Measurements from ENCODE around the gene DNM1.

Gene DNM1

DNA sequence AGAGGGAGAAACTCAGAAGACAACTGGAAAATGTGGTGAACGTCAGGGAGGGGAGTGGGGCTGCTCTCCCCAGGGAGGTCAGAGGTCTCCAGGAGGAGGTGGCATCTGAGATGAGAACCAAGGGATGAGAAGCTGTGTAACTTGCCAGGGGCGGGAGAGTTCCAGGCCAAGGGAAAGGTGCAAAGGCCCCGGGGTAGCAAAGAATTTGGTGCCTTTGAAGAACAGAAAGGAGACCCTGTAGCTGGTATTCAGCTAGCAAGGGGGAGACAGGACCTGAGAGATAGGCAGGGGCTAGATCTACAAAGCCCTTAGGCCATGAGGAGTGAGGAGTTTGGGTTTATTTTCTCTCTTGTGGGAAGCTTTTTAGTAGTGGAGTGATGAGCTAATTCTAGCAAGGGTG lies 3.3 kb downstream of the DNM1 start:
- no peak for DNase-seq

DNA sequence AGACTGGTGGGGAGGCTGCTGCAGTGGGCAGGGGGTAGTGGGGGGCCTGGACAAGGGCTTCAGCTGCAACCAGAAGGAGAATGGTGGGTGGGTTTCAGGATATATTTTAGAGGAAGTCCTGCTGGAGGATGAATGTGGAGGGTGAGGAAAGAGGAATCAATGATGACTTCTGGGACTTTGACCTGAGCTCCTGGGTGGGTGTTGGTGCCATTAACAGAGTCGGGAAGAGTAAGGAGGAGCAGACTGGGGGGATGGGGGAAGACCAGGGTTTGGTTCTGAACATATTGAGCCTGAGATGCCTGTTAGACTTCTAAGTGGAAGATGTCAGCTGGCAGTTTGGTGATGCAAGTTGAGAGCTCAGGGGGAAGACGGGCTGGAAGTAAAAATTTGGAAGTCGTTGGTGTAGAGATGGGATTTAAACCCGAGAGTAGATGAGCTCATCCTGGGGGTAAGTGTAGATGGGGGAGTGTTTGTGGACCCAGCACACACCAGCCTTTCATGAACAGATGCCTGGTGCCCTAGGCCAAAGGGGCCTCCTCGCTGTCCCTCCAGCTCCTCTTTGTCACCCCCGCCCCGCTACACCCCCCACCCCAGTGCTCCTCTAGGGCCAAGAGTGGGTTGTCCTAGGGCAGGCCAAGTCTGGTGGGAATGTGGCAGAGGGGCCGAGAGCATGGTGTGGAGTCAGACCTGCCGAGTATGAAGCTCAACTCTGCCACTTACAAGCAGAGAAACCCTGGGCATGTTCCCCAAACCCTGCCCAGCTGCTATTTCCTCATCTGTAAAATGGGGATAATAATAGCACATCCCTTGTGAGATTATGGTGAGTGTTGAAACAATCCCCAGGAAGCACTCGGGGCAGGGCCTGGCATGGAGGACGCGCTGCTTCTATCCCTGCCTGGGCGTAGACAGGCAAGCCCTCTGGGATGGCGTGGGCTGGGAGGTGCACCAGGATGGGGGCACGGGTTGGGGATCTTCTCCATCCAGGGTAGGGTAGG lies 4.0 kb downstream of the DNM1 start:
- no peak for DNase-seq

DNA sequence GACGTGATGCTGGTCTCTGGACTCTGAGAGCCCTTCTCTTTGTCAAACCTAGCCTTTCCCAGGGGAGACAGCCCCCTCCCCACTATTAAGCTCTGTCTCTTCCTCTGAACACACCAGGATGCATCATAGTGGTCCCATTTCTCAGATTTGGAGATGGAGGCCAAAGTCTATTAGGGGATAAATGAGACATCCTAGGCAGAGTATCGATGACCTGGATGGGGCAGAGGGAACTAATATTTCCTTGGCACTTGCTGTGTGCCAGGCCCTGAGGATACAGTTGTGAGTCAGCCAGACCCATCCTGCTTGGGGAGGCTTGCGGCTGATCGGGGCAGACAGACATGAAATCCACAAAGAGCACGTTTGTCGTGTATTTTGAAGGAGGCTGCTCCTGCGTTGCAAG lies 5.2 kb downstream of the DNM1 start:
- no peak for DNase-seq

DNA sequence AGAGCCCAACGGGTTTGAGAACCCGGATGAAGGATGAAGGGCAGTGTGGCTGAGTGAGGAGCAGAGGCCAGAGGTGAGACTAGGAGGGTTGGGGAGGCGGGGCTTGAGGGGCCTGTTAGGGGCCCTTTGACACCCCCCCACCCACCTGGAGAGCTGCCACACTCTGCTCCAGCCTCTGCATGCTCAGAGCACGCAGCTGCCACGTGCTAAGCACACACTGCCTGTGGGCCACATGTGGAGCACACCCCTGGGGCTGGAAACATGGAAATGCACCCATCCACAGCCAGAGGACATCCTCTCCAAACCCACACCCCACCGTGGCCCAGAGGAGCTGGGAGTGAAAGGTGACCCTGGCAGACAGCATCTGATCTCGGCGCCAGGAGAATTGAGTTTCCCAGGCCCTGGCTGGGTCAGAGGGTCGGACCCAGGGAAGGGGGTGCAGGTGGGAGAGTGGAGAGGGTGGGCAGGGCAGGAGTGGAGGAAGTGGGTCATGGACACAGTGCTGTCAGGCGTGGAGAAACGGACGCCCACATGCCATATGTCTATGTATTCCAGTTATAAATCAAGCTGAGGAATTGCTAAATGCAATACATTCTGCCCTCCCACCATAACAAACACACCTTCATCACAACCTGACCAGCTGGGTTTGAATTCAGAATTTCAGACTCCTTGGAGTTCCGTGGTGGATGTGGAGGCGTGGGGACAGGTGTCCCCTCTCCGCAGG lies 5.9 kb downstream of the DNM1 start:
- DNase-seq, result no peak

DNA sequence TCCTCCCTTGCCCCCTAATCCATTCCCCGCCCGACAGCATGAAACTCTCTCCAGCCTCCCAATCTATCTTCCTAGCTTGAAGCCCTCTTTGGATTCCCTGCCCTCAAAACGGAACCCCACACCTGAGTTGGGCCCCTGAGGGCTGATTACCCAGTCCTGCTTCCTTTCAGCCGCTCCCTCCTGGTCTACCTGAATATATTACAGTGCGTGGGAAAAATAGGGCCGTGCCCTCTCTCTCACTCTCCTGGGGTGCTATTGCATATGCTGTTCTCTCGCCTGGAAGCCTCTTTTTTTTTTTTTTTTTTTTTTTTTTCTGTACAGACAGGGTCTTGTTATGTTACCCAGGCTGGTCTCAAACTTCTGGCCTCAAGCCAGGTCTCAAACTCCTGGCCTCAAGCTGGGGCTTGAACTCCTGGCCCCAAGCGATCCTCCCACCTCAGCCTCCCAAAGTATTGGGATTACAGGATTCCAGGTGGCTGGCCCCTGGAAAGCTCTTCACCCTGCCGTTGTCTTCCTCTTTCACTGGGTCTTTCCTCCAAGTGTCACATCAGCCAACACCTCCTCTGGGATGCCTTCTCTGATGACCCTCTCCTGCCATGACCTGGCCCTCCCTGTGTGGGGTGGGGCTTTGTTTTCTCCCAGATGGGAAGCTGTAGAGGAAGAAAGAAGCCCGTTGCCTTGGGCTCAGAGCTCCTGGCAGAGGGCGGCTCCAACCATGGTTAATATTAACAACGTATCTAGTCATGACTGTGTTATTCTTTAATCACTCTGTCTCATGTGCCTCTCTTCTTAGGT lies 8.2 kb downstream of the DNM1 start:
- DNase-seq, result no peak

DNA sequence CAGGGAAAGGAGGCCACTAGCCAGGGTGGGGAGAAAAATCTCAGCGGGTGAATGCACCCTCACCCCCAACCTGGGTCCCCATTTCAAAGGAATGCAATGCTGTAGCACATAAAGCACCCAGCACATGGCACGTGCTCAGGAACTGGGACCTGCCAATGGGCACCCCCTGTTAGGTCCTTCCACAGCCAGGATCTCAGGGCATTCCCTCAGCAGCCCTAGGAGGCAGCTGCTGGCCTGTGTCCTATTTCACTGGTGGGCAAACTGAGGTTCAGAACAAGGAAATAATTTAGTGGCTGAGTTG lies 8.8 kb downstream of the DNM1 start:
- no peak for DNase-seq

DNA sequence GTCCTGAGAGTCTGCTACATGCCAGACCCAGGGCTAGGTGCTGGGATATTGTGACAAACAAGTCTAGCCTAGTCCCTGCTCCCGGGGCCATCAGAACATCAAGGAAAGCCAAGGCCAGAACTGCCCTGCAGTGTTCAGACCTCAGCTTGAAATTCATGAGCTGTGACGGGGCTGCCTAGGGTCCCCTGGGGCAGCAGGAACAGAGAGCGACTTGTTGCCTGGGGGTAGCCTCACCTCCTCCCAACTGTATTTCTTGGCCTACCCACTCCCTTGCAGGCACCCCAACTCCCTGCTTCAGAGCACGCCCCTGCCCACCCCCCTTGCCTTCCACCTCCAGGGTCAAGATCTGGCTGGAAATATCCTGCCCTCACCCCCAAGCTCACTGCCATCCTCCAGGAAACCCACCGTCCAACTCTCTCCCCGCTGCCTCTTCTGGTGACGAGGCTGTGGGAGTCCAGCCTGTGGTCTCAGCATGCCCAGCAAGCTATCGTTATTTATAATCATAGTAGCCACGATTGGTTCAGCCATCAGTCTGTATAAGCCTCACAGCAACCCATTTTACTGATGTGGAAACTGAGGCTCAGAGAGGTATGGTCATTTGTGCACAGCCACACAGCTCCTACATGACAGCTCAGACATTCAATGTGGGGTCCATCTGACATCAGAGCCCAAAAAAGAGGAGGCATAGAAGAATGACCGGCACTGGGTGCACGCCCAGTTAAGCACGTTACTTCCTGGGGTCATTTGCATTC lies 10.7 kb downstream of the DNM1 start:
- DNase-seq, result no peak

DNA sequence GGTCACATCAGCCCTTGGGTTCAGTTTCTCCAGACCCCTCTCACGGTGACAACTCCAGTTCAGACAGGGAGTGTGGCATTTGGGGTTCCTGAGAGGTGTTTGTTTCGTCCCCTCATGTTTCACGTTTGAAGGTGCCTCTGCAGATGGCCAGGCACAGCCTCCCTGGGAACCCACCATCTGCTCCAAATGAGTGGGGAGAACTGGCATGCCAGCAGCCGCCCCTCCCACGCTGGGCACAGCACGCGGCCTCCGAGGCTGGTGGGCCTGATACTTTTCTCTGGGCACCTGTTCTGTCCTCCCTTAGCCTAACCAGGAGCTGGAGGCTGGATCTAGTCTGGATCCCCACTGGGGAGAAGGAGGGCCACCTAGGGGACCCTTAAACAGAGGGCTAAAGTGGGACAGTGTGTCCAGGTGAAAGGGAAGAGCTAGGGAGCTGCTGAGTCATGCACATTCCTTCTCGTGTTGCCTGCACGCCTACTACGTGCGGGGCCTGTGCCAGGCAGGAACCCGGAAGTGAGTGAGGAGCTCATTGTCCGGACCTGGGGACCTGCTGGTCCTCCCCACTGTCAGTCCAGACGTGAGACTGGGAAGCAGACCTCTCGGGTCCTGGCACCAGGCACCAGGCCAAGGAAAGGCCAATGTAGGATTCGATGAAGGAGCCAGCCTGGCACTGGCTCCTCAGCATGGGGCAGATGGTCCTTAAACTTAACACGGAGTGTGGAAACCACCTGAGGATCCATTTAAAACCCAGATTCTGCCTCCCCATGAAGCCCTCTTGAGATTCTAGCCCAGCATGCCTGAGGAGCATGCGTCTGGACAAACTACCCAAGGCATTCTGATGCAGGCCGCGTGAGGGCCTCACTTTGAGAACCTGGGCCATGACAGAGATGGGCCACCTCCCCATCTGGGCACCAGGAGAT lies 11.7 kb downstream of the DNM1 start:
- DNase-seq, result no peak

DNA sequence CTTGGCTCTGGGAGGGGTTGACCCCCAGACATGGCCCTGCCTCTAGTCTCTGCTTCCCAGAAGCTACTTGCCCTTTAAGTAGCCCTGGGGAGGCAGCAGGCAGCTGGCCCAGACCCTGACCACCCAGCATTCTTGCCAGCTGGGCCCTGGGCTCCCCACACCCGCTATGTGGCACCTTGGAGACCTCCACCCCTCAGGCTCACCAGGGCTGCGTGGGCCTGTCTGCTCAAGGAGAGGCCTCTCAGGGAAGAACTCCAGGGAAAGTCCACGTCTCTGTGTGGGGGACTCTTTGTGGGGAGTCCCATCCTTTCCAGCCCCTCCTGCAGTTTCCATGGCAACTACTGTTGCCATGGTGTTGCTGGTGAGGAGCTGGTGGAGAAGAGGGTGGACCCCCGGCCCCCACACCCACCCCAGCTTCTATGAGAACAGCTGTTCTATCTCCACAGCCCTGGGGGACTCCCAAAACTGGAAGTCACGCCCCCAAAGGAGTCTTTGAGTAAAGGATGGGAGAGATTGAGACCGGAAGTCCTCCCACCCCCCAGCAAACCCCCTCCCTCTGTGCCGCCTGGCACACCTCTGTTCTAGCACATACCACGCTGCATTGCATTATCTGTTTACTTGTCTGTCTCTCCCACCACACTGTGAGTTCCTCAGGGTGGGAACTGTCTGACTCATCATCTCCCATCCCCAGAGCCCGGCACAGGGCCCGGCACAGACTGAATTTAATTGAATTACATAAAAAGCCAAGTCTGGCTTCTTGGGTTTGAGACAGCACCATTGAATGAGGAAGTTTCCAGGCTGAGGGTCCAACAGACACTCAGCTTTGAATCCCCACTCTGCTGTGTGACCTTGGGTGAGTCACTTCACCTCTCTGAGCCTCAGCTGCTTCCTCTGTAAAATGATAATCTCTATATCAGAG lies 12.6 kb downstream of the DNM1 start:
- no peak for DNase-seq

DNA sequence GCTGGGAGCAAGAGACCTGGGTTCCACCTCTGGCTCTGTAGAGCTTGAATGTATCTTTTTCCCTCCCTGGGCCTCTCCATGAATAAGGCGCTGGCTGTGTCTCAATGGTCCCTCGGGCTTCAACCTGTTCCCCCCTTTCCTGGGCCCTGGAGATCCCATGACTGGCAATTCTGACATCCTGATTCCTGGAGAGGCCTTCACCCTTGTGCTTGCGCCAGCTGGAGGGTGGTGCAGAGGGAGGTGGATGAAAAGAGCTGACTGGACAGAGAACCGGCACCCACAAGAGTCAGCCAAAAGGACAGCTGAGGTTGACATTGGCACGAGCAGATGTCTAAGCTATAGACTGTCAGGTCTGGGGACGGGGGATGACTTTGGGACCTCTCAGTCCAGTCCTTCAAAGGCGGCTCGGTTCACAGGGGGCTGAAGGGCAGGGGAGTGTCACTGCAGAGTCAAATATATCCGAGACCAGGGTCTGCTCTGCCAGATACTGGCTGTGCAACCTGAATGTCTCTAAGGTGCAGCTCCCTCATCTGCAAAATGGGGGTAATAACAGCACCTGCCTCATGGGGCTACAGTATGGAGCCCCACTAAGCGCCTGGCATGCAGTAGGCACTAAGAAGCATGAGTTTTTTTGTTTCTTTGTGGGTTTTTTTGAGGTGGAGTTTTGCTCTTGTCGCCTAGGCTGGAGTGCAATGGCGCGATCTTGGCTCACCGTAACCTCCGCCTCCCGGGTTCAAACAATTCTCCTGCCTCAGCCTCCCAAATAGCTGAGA lies 13.8 kb downstream of the DNM1 start:
- no peak for DNase-seq

DNA sequence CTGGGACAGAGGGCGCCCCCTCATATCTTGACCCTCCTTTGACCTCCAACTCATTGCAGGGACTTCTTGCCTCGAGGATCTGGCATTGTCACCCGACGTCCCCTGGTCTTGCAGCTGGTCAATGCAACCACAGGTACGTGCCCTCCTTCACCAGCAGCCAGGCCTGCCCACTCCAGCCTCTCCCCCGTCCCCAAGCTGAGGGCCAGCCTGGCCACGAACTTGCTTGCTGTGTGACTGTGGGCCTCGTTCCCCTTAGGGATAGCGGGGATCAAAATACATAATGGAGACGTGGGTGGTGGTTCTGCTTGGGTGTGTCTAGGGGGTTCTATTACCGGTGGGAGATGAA lies 15.0 kb downstream of the DNM1 start:
- no peak for DNase-seq

DNA sequence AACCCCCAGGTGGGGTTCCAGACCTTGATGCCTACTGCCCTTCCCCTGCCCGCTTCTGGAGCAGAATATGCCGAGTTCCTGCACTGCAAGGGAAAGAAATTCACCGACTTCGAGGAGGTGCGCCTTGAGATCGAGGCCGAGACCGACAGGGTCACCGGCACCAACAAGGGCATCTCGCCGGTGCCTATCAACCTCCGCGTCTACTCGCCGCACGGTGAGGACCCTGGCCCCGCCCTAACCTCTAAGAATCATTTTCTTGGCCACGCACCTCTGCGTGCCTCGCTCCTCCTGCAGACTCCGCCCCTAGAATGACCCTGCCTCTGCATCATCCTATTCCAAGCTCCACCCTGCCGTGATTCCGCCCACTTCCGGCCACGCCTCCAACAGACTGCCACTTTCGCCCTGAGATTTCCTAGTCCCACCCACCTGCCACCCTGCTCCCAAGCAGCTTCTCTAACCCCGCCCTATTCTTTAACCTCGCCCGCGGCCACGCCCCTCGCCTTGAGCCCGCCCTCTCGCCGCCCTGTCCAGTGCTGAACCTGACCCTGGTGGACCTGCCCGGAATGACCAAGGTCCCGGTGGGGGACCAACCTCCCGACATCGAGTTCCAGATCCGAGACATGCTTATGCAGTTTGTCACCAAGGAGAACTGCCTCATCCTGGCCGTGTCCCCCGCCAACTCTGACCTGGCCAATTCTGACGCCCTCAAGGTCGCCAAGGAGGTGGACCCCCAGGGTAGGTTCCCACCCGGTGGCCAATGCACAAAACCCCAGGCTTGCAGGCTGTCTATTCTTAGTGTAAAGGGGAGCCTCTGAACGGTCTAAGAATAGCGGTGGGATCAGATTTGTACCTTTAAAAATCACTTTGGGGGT lies 15.6 kb downstream of the DNM1 start:
- no peak for DNase-seq

DNA sequence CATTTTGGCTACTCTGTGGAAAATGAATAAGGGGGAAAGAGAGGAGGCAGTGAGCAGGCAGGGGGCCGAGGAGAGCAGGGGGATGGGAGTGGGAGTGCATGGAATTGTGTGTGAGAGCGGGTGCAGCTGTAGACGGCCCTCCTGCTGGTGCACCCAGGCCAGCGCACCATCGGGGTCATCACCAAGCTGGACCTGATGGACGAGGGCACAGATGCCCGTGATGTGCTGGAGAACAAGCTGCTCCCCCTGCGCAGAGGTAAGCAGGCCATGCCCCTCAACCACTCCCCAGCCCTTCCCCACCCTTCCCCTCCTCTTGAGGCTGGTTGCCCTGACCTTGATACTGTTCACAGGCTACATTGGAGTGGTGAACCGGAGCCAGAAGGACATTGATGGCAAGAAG lies 16.7 kb downstream of the DNM1 start:
- no peak for DNase-seq

DNA sequence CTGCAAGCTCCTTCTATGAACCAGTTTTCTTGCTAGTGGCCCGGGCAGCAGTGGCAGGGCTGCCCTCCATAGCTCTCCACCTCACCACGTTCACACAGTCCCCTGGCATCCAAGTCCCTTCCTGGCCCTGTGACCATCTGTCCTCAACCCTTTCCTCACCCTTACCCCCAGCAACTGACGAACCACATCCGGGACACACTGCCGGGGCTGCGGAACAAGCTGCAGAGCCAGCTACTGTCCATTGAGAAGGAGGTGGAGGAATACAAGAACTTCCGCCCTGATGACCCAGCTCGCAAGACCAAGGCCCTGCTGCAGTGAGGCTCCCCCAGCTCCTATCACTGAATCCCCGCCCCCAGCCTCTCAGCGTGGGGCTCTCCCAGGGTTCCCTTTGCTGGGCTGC lies 18.8 kb downstream of the DNM1 start:
- DNase-seq, result no peak

DNA sequence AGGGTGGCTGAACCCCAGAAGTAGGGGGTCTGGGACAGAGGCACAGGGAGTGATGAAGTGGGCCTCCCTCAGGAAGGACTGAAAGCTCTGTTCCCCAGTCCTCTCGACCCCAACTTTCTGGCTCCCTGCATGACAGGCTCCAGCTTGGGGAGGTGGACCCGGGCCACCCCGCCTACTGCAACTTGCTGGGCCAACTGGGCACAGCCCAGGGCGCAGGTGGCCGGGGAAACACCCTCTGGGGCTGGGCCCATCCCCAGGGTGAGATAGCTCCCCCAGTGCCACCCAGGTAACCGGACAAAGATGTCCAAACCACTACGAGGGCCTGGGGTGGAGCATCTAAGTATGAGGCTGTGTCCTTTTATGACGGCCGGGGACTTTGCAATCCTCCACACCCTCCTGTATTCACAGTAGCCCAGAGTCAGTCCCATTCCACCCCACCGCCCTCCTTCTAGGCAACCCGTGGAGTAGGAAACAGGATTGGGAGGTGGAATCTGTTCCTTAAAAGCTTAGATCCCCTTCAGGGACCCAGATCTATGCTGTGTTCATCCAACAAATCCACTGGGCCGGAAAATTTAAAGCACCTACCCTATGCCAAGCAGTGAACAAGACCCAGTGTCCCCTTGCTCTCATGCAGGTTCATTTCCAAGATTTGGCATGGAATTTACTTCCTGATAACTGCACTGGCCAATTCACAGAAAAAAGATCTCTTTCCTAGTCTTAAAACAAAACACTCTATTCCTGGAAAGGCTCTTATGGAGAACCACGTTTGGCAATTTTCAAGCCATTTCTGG lies 19.9 kb downstream of the DNM1 start:
- DNase-seq, result no peak

DNA sequence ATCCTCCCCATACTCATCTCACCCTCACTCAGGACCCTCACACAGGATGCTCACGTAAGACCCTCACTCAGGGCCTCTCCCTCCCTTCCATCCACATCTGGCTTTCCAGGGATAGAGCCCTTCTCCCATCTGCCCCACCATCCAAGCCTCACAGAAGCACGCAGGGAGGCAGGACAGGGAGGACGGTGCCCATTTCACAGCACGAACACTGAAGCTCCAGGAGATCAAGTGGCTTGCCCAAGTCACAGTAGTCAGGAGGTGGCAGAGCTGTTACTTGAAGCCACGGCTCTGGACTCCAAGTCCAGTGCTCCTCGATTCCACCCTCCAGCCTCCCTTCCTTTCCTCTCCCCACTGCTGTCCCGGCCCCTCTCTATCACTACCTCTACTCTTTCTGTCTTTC lies 21.7 kb downstream of the DNM1 start:
- DNase-seq, result no peak

DNA sequence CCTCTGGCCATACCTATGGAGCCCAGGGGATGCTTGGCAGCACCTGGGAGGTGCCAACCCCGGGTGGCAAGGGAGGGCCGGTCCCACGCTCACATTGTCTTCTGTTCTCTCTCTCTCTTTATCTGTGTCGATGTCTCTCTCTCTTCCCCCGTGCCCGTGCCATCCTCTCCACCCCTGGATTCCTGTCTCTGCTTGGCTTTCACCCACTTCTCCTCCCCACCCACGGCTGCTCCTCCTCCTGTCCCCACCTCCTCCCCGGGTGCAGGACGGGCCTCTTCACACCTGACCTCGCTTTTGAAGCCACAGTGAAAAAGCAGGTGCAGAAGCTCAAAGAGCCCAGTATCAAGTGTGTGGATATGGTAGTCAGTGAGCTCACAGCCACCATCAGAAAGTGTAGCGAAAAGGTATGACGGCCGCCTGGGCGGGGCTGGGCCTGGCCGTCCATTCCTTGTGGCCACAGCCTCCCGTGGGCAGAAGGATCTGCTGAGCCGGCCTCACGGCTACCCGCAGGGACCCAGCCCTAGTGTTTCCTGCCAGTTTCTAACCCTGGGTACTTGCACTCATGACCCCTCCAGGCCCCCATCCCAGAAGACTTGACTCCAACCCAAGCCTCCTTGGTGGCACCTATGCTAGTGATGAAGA lies 22.7 kb downstream of the DNM1 start:
- no peak for DNase-seq

DNA sequence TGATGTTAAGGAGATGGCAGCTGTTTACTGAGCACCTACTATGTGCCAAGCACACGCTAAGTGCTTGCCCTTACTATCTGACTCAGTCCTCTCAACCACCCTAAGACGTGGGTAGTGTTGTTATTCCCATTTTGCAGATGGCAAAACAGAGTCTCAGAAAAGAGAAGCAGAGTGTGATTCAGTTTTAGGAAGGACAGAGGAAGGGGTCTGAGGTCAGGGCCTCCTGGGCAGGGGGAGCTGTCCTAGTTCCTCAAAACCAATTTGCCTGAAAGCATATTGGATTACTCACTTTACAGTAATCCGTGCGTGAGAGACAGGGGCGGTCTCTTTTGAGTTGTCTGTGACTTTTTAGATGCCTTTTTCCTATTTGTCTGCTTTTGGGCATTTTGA lies 23.2 kb downstream of the DNM1 start:
- no peak for DNase-seq
